HG03108 (cell line): Measurements from ENCODE around the gene ZNFX1.
"Not testable (repeated sequence)": the region's sequence is repeated elsewhere in the genome, so short reads cannot be mapped to it uniquely, and the experiment has no call there.

ENCODE experiments used
- ATAC-seq: cut with Tn5 transposase; IDR thresholded peaks from one replicate; pipeline ENCODE4 v1.9.1; 2021; ENCODE audit warnings: moderate library complexity; ENCODE audit not compliant: unreplicated experiment

ZNFX1 gene

GRCh38 chr20:49216991-49217578 lies 60.8 kb downstream of the ZNFX1 start:
- ATAC-seq: no peak

GRCh38 chr20:49215232-49215631 lies 62.6 kb downstream of the ZNFX1 start:
- ATAC-seq: no peak

GRCh38 chr20:49214571-49214970 lies 63.3 kb downstream of the ZNFX1 start:
- no peak for ATAC-seq

GRCh38 chr20:49210757-49211110 lies 67.1 kb downstream of the ZNFX1 start:
- no peak for ATAC-seq

- ATAC-seq: no peak
Observed at GRCh38 chr20:49210101-49210756, 67.6 kb downstream of the ZNFX1 start.

GRCh38 chr20:49207076-49207475 lies 70.8 kb downstream of the ZNFX1 start:
- no peak for ATAC-seq

- no peak for ATAC-seq
Observed at GRCh38 chr20:49203746-49204145, 74.1 kb downstream of the ZNFX1 start.

- no peak for ATAC-seq
Observed at GRCh38 chr20:49203011-49203410, 74.8 kb downstream of the ZNFX1 start.

- ATAC-seq: no peak
Observed at GRCh38 chr20:49199729-49200293, 78.0 kb downstream of the ZNFX1 start.

GRCh38 chr20:49192944-49193518 lies 84.8 kb downstream of the ZNFX1 start:
- ATAC-seq: not testable (repeated sequence)
